Posterior cingulate gyrus (tissue), 11 donors: ENCODE data around the gene TMCC2.
"Not testable (repeated sequence)": the region's sequence is repeated elsewhere in the genome, so short reads cannot be mapped to it uniquely, and the experiment has no call there.

Experiments used
- DNase-seq, 10 donors: peaks; one replicate each; pipeline versions ENCODE4 v3.0.0 to v3.0.0-alpha.2; 2020 to 2021; ENCODE audit warnings: mixed read lengths in 3 of 10
- intact Hi-C: fragments of 100-400 bp; cut with DNase I; formaldehyde crosslinking; loops from one replicate; pipeline ENCODE4 v1.15.1; 2023

Gene TMCC2

DNA sequence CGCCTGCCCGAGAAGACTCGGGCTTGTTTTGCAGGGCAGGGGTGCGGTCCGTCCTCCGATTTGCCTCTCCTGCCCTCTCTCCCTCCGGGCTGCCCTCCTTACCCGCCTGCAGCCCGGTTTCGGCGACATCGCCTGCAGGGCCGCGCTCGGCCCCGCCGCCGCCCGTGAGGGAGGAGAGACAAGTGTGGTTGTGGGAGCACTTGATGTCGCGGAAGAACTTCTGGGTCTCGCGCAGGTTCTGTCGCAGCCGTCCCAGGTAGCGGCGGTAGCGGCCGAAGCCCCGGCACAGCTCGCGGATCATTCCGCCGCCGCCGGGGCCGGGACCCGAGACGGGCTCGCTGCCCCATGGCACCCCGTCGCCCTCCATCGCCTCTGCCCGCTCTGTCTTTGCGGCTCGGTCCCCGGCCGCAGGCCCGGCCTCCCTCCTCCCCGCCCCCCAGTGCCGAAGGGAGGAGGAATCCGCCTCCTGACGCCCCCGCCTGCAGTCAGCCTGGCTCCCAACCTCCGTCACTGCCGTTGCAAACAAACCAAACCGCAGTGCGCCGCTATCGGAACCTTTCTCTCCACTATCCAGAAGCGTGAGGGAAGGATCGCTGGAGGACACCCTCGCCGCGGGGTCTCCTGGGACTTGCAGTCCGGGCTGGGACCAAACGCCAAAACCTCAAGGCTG lies 16.4 kb upstream of the TMCC2 start, which contains the start of gene DSTYK:
DSTYK (minus strand) TSS at position 534 of the 670 bp plus-strand sequence; CDS start at position 367, 167 bp downstream.
- intact Hi-C loops = loop anchor here (1.0 to 5.0 kb wide), 4 partner anchors 16 to 89 kb away; partner anchors contain the start of gene TMCC2
- peak; percentile 92 to 99 (median 96) for DNase-seq

DNA sequence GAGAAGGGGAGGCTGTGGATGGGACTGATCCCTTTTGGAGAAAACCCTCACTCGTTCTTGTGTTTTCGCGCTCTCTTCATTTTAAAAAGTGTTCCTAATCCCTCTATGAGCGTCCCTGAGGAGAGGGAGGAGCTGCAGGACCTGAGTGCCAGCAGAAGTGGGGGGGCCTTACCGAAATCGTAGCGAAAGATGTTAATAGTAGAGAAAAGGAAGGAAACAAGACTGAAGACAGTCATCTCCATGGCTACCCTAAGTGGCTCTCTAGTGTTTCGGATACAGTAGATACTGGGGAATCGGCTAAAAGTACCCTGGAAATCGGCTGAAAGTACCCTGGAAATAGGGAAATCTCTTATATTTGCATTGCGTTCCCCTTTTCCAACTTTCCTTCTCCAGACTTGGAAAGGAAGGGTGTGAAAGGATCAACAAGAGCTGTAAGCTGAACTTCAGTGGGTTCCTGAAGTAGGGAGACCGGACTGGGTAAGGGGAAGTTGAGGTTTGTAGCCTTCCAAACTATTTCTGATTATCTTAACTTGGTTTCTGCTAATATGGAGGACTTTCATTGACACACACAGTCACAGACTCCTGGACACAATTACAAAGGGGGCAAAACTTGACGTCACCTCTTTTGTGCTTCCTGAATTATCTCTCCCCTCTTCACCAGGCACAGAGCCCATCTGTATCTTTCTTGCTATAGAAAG lies 15.8 kb upstream of the TMCC2 start:
- intact Hi-C loops = loop anchor here (1.0 to 5.0 kb wide), 4 partner anchors 15 to 90 kb away; partner anchors contain the start of gene TMCC2
- no peak for DNase-seq

DNA sequence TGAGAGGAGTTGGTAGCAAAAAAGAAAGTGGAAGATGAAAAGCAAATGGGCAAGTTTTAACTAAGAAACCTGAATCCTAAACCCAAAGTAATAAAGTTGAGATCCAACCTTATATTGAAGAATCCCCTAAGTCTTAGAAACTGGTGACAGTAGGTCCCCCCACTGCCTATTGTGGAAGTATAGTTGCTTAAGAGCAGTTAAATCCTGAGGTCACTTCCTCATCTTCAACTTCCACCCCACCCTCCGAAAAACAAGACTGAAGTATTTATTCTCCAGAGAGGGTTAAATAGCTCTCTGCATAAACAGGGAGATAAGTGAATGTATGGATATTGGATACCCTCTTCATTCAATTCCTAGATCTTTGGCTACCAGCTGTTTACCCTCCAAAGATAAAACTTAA lies 13.0 kb upstream of the TMCC2 start:
- DNase-seq = no peak

DNA sequence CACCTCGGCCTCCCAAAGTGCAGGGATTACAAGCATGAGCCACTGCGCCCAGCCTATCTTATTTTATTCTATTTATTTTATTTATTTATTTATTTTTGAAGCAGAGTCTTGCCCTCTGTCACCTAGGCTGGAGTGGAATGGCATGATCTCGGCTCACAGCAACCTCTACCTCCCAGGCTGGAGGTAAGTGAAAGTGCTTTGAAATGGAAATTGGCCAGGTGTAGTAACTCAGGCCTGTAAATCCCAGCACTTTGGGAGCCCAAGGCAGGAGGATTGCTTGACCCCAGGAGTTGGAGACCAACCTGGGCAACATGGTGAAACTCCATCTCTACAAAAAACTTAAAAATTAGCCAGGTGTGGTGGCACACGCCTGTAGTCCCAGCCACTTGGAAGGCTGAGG lies 11.2 kb upstream of the TMCC2 start:
- no peak for DNase-seq
- intact Hi-C loops = no loop called here

More for the DNA sequence above, 13.0 kb upstream of the TMCC2 start:
- intact Hi-C loops = loop anchor here (5.0 kb wide), 2 partner anchors 43 to 72 kb away; no protein-coding TSS in a partner anchor

DNA sequence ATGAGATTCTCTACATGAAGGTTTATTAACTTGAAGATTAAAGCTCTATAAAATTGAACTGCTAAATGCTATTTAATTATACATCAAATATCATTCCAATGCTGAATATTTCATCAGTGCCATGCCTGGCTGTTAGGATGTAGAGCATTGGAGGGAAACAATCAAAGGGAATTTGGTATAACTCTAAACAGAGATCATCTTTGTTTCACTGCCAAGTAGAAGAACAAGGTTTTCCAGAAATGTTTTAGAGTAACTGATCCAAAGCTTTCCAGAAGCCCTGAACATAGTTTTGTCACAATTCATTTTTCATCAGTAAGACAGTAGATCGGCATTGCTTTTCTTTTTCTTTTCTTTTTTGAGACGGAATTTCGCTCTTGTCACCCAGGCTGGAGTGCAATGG lies 10.3 kb upstream of the TMCC2 start:
- intact Hi-C loops = no loop called here
- no peak for DNase-seq

DNA sequence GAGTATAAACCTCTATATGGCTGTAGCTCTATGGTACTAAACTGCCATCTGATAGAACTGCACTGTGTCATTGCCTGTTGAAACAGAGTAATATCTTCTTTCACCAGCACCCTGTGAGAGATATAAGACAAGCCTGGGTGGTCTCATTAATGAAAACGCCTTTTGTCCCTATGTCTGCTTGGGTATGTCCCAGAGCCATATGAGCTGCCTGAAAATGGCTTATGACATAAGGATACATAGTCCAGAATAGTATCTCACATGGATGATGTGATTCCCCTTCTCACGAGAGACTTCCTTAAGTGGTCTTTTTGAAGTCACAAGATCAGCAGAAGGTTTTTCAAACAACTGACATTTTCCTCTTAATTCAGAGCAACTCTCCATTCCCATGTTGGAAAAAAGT lies 7.3 kb upstream of the TMCC2 start:
- no peak for DNase-seq
- intact Hi-C loops = no loop called here

DNA sequence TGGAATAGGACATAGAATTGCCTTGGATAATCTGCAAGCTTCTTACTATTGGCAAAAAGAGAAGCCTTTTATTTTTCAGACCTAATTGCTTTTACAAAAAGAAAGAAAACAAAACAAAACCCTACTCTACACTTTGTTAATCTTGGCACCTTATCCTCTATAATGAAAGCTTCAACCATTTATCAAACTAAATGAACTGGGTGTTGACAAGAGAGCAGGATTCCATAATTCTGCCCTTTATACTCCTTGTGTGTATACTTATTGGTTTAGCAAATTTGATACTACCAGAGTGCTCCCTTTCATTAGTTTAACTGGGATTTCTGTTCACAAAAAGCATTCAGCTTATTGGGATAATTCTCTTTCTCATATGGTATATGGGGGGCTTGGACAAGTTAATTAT lies 3.0 kb upstream of the TMCC2 start:
- no peak for DNase-seq
- intact Hi-C loops = no loop called here

DNA sequence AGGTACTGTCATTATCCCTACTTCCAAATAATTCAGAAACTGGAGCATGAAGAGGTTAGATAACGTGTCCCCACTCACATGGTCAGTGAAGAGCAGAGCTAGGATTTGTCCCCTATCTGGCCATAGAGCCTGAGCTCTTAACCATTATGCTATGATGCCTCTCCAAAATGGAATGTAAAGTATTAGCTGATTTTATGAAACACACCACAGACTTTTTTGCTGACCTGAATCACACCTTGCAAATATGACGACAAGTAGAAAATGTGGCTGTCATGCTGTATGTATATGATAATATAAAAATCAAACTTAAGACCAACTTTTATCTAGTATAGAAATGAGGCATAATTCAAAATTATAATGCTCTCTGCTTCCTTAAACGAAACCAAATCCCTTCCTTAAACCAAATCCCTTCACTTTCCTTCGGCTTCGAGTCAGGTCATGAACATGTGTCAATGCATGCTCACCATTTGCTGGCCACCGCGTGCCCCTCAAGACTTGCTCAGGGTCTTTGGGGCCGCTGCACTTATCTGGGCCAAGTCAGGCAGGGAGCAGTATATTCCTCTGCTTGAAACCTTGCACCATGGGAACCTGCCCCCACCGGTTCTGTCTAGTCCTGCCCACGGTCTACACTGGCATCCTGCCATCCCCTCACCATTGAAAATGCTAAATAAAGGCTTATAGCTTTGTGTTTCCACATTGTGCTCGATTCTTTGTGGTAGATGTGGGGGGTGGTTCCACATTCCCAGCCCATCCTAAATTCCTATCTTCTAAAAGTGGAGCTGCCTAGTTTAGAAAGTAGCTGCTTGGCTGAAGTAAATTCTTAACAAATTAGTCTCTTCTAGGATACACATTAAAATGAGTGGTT lies 1.6 kb upstream of the TMCC2 start:
- no peak for DNase-seq
- intact Hi-C loops = no loop called here

DNA sequence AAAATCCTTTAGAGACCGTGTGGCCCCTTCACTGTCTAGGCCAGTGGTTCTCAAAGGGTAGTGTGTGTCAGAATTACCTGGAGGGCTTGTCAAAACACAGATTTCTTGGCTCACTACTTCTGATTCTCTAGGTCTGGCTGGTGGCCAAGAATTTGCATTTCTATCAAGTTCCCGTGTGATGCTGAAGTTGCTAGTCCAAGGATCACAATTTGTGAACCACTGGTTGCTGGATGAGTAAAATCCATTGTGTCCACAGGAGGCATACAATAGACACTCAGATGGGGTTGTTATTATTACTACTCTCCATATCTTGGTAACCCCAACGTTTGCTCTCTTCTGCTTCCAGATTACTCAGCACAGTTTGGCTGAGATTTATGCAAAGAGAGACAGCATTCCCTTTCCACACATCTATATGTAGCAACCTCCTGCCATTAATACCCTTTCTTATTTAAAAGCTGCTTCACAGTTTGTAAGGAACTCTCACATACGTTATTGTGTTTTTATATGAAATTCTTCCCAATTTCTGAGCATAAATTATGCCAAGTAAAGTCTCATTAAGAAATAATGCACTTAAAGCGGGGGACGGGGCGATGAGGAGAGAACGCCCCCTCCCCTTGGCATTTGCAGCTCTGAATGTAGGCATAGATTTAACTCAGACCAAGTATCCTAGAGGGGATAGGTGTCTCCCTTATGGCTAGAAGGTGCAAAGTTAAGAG lies 720 bp upstream of the TMCC2 start:
- intact Hi-C loops = loop anchor here (1.0 kb wide), 1 partner anchor 16 kb away; the partner anchor contains the start of gene DSTYK
- no peak for DNase-seq

DNA sequence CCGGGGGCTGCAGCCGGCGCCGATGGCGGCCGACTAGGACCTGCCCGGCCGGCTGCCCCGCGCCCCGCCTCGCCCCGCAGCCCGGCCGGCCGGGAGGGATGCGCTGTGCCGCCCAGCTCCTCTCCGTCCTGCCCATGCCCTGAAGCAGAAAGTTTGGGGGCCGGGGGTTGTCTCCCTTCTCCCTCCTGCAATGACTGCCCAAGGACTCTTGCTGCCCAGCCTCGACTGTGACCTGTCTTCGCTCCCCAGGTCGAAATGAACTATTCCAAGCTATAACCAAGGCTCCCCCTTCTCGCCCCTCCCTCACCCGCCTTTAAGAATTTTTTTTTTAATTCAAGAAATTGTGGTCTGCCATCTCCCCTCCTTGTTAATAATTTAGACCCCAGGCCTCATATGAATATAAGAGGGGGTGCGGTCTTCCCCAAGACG lies 361 bp downstream of the TMCC2 start:
- peak in 1 of 10 donors; percentile 85 for DNase-seq
- intact Hi-C loops = loop anchor here (2.0 kb wide), 1 partner anchor 29 kb away; no protein-coding TSS in a partner anchor

DNA sequence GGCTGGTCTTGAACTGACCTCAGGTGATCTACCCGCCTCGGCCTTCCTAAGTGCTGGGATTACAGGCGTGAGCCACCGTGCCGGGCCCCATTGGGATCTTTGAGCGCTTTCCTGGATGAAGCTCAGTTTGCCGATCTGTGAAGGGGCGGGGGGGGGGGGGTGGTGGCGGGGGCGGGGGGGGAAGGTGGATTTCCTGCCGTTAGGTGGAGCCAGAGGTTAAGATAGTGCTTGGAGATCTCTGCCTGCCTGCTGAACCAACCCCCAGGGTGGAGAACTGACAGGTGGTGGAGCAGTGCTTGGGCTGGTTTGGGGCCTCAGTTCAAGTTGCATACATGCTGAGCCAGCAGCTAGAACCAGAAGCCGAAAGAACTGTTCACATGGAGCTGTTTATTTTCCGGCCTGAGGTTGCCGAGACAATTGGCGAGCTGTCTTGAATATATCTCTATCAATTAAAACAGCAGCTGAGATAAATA lies 1.7 kb downstream of the TMCC2 start:
- DNase-seq = peak; percentile 59 to 95 (median 75)
- intact Hi-C loops = loop anchor here (2.0 kb wide), 1 partner anchor 27 kb away; no protein-coding TSS in a partner anchor

DNA sequence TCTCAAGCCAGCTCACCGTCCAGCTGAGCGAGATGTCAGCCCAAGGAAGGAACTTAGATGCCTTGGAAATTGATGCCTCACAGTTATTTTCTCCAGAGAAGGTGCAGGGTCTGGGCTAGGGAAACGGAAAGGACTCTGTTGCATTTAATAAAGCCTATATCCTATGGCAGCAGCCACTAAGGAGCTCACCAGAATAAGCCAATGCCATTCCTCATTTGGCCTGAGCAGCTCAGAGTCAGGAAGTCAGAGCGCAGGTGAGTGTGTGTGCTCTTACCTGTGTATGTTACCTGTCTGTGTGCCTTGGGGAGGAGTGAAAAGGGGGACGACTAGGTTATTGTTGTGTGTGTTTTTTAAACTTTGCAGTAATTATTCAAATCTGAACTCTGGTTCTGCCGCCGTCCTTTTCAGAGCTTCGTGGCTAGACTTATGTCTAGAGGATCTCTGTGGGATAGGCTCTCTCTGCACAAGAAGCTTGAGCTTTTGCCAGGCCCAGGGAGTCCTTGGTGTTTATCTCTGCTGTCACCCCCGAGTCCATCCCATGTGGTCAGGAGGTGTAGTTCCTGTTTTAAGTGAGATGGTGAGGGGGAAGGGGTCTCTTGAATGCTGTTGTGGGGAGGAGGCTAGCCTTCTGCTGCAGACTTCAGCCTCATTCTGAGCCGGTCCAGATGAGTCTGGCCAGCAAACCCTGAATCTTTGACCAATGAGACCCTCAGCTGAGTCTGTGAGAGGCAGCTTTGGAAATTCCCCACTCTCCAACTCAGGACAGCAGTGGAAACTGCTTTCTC lies 2.4 kb downstream of the TMCC2 start:
- intact Hi-C loops = loop anchor here (2.0 kb wide), 1 partner anchor 27 kb away; no protein-coding TSS in a partner anchor
- no peak for DNase-seq

DNA sequence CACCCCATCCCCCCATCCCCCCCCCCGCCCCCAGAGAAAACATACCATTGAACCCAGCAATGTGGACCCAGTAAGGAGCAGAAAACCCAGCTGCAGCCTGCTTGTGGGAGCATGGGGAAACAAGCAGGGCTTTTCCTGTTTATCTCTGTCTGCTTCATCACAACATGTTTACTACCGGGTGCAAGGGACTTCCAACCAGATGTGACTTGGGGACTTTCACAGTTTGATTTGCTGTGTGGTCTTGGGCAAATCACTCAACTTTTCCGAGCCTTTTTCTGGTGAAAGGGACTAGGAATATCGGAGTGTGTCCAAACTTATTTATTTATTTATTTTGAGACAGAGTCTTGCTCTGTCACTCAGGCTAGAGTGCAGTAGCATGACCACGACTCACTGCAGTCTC lies 3.2 kb downstream of the TMCC2 start:
- intact Hi-C loops = no loop called here
- DNase-seq = no peak

DNA sequence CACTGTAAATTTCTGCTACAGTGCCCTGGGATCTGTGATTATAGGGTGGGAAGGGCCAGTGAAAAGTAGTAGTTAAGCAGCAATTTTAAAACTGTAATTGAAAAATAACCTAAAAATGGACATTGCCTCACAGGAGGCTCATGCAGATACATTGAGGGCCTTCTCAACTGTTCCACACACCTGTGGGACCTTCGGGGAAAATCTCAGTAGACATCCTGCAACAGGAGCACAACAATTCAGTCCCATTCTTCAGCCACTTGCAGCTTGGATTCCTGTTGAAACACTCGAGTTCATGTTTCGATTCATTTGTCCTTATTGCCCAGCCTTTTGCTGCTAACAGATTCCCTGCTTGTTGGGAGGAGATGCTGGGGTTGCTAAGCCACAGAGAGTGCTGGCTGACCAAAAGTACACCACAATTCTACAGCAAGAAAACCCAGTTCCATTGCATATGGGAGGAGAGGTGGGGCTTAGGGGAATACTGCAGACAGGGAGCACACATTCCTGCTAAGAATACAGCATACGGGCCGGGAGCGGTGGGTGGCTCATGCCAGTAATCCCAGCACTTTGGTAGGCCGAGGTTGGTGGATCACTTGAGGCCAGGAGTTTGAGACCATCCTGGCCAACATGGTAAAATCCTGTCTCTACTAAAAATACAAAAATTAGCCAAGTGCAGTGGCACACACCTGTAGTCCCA lies 4.5 kb downstream of the TMCC2 start:
- DNase-seq = peak in 1 of 10 donors; percentile 17
- intact Hi-C loops = no loop called here

DNA sequence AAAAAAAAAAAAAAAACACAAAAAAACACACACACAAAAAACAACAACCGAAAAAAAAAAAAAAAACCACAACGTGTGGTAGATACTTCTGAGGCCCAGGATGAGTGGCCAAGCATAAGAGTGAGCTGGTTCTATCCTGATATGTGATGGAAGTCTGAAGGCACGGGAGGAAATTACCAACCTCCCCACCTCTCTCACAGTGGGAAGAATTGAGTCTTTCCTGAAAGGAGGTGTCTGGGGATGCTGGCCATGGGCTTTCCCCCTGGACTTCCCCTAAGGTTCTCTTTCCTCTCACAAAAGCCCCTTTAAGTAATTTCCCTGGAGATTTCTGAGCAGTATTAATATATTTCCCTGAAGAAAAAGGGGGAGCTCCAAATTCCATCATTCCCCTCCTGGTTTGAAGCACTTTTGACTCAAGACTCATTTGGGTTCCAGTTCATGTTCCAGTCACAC lies 5.2 kb downstream of the TMCC2 start:
- no peak for DNase-seq

DNA sequence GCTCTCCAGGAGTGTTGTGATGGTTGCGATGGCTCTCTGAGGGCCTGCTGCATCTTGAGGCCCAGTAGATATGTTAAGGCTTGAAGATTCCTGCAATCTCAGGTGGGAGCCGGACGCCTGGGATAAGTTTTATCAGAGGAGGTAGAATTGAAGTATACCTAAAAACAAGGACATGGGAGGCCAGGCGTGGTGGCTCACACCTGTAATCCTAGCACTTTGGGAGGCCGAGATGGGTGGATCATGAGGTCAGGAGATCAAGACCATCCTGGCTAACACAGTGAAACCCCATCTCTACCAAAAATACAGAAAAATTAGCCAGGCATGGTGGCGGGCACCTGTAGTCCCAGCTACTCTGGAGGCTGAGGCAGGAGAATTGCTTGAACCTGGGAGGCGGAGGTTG lies 6.2 kb downstream of the TMCC2 start:
- DNase-seq = peak in 1 of 10 donors; percentile 14
- intact Hi-C loops = not testable (repeated sequence)

More for the DNA sequence above, 5.2 kb downstream of the TMCC2 start:
- intact Hi-C loops = no loop called here

DNA sequence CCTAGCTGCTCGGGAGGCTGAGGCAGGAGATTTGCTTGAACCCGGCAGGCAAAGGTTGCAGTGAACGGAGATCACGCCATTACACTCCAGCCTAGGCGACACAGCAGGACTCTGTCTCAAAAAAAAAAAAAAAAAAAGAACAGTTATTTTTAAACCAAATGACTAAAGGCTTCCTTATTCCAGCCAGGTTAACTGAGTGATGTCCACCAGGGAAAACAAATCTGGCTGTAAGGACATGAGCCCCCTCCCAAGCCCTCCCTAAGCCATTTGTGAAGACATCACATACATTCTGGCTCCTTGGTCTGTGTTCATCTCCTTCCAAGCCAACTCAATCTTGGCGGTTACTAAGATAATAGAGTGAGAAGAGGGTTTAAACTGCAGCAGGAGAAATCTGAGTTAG lies 8.2 kb downstream of the TMCC2 start:
- DNase-seq = peak in 1 of 10 donors; percentile 14
- intact Hi-C loops = loop anchor here (1.0 kb wide), 1 partner anchor 18 kb away; no protein-coding TSS in a partner anchor

DNA sequence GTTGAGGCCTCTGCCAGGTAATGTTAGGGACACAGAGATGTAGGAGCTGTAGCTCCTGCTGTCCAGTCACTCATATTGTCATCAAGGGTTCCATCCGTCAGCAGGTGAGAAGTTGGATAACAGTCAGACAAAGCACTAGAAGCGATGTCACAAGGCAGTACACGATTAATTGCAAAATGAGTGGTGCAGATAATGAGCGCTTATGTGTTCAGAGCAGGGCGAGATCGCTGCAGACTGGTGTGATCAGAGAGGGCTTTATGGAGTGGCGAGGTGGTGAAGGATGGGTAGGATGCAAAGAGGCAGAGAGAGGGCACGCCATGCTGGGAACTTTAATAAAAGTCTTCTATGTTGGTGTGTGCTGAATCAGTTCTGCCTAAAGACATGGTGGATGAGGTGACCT lies 8.8 kb downstream of the TMCC2 start:
- peak in 1 of 10 donors; percentile 14 for DNase-seq
- intact Hi-C loops = loop anchor here (1.0 kb wide), 1 partner anchor 18 kb away; no protein-coding TSS in a partner anchor
